ENCODE data around the gene HAPSTR1. TPM values are rescaled to one million over a fixed set of nuclear protein-coding genes. Genes with fewer than 3 reads are reported as not detected.

The HAPSTR1 gene
- polyA plus RNA-seq, 1 of the 3 experiments (the other 2 are of a cell fraction) = 7.0 TPM

DNA sequence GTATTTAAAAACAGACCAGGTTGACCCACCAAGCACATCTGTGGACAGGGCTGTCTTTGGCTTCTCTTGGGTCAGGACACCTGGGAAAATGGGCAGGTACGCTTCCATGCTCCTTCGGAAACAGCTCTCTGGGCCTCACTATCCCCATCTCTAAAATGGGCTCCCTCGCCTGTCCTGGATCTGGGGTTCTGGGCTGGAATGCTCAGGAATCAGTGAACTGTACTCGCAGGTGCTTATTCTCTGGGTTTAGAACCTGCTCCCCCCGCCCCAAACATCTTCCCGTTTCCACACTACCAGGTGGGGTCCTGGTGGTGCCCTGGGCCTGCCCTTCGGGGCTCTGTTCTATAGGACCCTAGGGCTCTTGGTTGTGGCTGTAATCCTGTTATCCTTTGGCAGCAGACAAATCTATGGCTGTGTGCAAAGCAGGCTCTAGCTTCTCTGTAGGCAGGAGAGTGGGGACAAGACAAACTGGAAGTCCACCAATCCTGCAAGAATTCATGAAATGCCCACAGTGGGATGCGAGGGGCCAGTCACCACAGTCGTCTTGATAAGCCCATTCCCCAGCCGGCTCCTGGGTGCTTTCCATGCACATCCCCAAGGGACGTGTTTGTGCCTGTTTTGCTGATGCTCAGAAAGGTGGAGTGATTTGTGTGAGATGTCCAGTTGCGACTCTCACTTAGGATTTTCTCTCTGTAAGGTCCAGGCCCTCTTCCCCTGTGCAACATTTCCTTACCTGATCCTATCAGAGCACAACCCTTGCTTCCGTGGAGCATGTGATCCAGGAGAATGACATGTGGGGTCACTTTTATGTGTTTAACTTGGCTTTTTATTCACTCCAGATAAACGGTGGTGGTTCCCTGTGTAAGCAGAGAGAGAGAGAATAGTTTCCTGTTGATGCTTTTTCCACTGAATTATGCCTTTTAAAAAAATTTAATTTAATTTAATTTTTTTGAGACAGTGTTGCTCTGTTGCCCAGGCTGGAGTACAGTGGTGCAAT lies 37.2 kb downstream of the HAPSTR1 start:
- peak overlapping the region; percentile 65 to 87 for H3K27ac ChIP-seq (ENCODE audit: low read depth in 2 of 2, low read length in 1 of 2)
- H3K4me1 ChIP-seq (ENCODE audit: control insufficient read depth in 1 of 2, insufficient read depth in 2 of 2, low read depth in 1 of 2, low read length in 1 of 2) = peaks cover 14 to 30% of the 10 kb centered on the region in 2 experiments; a peak in 3 of 4 replicates
- H2AFZ ChIP-seq (ENCODE audit: low read depth) = no peak overlapping the region
- peaks cover 25% of the 10 kb centered on the region for H4K20me1 ChIP-seq (ENCODE audit: insufficient read depth)
- H3K27me3 ChIP-seq (ENCODE audit: insufficient read depth) = no peaks in the 10 kb centered on the region
- 0 out of 4 replicates have a peak overlapping the region, but pooled peaks of 1 of the 2 experiments have one; percentile 13 for H3K4me3 ChIP-seq (ENCODE audit: low read depth in 2 of 2, low read length in 1 of 2)
- WGBS (ENCODE audit: low lambda C conversion rate) = 50% methylated on average over 11 of the region's 14 CpGs
- CTCF ChIA-PET = interaction anchor here (0.7 to 1.8 kb wide), 4 partner anchors 10 to 115 kb away, joined by 3 to 7 read pairs (median 4); no protein-coding TSS in a partner anchor
- peak overlapping the region; percentile 51; the same call in 1 of the 2 replicates for H3K9ac ChIP-seq
- H3K79me2 ChIP-seq (ENCODE audit: insufficient read depth) = peaks cover 86% of the 10 kb centered on the region
- no peaks in the 10 kb centered on the region for H3K9me3 ChIP-seq
- DNase-seq = no peak
- POLR2A ChIA-PET = no interaction called here
- H3F3A ChIP-seq (replicated peaks; ENCODE audit: insufficient read depth) = peaks cover 9% of the 10 kb centered on the region
- peak overlapping the region; percentile 55 for H3K4me2 ChIP-seq
- H3K9me2 ChIP-seq = no peaks in the 10 kb centered on the region
- TF ChIP-seq EZH2phosphoT487 (IDR thresholded peaks at IDR 0.05; ENCODE audit: borderline replicate concordance, low read depth) = no peak
- TF ChIP-seq FOXJ3 (CRISPR knock-in tag; IDR thresholded peaks at IDR 0.05) = no peak
- no peak for TF ChIP-seq FOXM1 (IDR thresholded peaks at IDR 0.05; ENCODE audit: low read depth)
- TF ChIP-seq POLR2AphosphoS5 (IDR thresholded peaks at IDR 0.05; ENCODE audit: low read depth, low read length) = no peak
- TF ChIP-seq, protein P1, sequence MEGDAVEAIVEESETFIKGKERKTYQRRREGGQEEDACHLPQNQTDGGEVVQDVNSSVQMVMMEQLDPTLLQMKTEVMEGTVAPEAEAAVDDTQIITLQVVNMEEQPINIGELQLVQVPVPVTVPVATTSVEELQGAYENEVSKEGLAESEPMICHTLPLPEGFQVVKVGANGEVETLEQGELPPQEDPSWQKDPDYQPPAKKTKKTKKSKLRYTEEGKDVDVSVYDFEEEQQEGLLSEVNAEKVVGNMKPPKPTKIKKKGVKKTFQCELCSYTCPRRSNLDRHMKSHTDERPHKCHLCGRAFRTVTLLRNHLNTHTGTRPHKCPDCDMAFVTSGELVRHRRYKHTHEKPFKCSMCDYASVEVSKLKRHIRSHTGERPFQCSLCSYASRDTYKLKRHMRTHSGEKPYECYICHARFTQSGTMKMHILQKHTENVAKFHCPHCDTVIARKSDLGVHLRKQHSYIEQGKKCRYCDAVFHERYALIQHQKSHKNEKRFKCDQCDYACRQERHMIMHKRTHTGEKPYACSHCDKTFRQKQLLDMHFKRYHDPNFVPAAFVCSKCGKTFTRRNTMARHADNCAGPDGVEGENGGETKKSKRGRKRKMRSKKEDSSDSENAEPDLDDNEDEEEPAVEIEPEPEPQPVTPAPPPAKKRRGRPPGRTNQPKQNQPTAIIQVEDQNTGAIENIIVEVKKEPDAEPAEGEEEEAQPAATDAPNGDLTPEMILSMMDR (IDR thresholded peaks at IDR 0.05) = no peak
- TF ChIP-seq SMC3 (IDR thresholded peaks at IDR 0.05; ENCODE audit: low read depth, low read length) = no peak
- H3K36me3 ChIP-seq (replicated peaks in 1 of 2; ENCODE audit: control insufficient read depth in 1 of 2, insufficient read depth in 2 of 2, low read length in 1 of 2) = peaks cover 1 to 13% of the 10 kb centered on the region in 2 experiments

DNA sequence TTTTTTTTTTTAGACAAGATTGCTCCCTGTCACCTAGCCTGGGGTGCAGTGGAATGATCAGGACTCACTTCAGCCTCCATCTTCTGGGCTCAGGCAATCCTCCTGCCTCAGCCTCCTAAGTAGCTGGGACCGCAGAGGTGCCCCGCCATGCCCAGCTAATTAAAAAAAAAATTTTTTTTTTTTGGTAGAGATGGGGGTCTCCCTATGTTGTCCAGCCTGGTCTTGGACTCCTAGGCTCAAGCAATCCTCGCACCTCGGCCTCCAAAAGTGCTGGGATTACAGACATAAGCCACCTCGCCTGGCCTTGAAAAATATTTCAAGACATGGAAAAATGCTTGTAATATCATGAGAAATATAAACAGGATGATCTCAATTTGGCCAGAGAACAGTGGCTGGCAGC lies 42.9 kb downstream of the HAPSTR1 start:
- Histone ChIP-seq H4K20me1 (ENCODE audit: insufficient read depth) (peaks cover 19% of the 10 kb centered on the region), H3K27ac (ENCODE audit: low read depth in 2 of 2, low read length in 1 of 2) (no peak overlapping the region), H2AFZ (ENCODE audit: low read depth) (no peak overlapping the region), H3K4me1 (ENCODE audit: control insufficient read depth in 1 of 2, insufficient read depth in 2 of 2, low read depth in 1 of 2, low read length in 1 of 2) (peaks cover 0 to 10% of the 10 kb centered on the region in 2 experiments; a peak in 2 of 4 replicates), H3K4me3 (ENCODE audit: low read depth in 2 of 2, low read length in 1 of 2) (no peak overlapping the region), H3K79me2 (ENCODE audit: insufficient read depth) (peaks cover 37% of the 10 kb centered on the region), H3K4me2 (no peak overlapping the region), H3K36me3 (replicated peaks in 1 of 2; ENCODE audit: control insufficient read depth in 1 of 2, insufficient read depth in 2 of 2, low read length in 1 of 2) (no peaks in the 10 kb centered on the region), H3K9me3 (no peaks in the 10 kb centered on the region), H3K27me3 (ENCODE audit: insufficient read depth) (no peaks in the 10 kb centered on the region), H3K9me2 (no peaks in the 10 kb centered on the region), H3K9ac (no peak overlapping the region), H3F3A (replicated peaks; ENCODE audit: insufficient read depth) (no peaks in the 10 kb centered on the region)
- ChIA-PET CTCF (interaction anchor here (0.6 to 3.3 kb wide), 23 partner anchors 10 to 565 kb away, joined by 3 to 27 read pairs (median 5); partner anchors contain the start of gene CARHSP1), POLR2A (no interaction called here)
- WGBS (ENCODE audit: low lambda C conversion rate) = 98% methylated on average over 3 of the region's 5 CpGs
- TF ChIP-seq SMC3 (IDR thresholded peaks at IDR 0.05; ENCODE audit: low read depth, low read length) = no peak
- no peak for TF ChIP-seq ELF1 (IDR thresholded peaks at IDR 0.05)
- TF ChIP-seq, protein P2, sequence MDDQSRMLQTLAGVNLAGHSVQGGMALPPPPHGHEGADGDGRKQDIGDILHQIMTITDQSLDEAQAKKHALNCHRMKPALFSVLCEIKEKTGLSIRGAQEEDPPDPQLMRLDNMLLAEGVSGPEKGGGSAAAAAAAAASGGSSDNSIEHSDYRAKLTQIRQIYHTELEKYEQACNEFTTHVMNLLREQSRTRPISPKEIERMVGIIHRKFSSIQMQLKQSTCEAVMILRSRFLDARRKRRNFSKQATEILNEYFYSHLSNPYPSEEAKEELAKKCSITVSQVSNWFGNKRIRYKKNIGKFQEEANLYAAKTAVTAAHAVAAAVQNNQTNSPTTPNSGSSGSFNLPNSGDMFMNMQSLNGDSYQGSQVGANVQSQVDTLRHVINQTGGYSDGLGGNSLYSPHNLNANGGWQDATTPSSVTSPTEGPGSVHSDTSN (IDR thresholded peaks at IDR 0.05) = no peak
- no peak for TF ChIP-seq RAD21 (IDR thresholded peaks at IDR 0.05; ENCODE audit: low read length)
- TF ChIP-seq NRF1 (IDR thresholded peaks at IDR 0.05; ENCODE audit: low read depth, low read length) = no peak
- TF ChIP-seq, protein P3, sequence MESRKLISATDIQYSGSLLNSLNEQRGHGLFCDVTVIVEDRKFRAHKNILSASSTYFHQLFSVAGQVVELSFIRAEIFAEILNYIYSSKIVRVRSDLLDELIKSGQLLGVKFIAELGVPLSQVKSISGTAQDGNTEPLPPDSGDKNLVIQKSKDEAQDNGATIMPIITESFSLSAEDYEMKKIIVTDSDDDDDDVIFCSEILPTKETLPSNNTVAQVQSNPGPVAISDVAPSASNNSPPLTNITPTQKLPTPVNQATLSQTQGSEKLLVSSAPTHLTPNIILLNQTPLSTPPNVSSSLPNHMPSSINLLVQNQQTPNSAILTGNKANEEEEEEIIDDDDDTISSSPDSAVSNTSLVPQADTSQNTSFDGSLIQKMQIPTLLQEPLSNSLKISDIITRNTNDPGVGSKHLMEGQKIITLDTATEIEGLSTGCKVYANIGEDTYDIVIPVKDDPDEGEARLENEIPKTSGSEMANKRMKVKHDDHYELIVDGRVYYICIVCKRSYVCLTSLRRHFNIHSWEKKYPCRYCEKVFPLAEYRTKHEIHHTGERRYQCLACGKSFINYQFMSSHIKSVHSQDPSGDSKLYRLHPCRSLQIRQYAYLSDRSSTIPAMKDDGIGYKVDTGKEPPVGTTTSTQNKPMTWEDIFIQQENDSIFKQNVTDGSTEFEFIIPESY (IDR thresholded peaks at IDR 0.05; ENCODE audit: borderline replicate concordance, low read depth) = no peak
- TF ChIP-seq YY1 (IDR thresholded peaks at IDR 0.05; ENCODE audit: low read depth) = no peak
- no peak for TF ChIP-seq RFX5 (IDR thresholded peaks at IDR 0.05; ENCODE audit: low read length)
- DNase-seq = no peak
